Measurements from ENCODE around the gene COPS7A. TPM values are rescaled to one million over a fixed set of nuclear protein-coding genes. Genes with fewer than 3 reads are reported as not detected.

The COPS7A gene
- total and polyA plus RNA-seq, 7 donors = 48.6 to 69.3 (median 52.5) TPM

GRCh38 chr12:6693832-6694355 is 30.0 kb upstream of the COPS7A start:
- DNase-seq = no peak
- H3K27ac ChIP-seq = no peak overlapping the region
- 63 to 86% methylated on average over 4 of the region's 4 CpGs for WGBS, 2 donors
- peaks cover 4 to 33% (median 29%) of the 10 kb centered on the region in 3 donors for H3K27me3 ChIP-seq
- intact Hi-C loops (cut with DNase I) = no loop called here
- H3K4me1 ChIP-seq = peaks cover 0 to 11% (median 10%) of the 10 kb centered on the region in 4 donors
- no peaks in the 10 kb centered on the region for H3K36me3 ChIP-seq
- H3K4me3 ChIP-seq = no peak overlapping the region
- no peak for TF ChIP-seq POLR2AphosphoS5 (IDR thresholded peaks at IDR 0.05)
- TF ChIP-seq, protein P1, sequence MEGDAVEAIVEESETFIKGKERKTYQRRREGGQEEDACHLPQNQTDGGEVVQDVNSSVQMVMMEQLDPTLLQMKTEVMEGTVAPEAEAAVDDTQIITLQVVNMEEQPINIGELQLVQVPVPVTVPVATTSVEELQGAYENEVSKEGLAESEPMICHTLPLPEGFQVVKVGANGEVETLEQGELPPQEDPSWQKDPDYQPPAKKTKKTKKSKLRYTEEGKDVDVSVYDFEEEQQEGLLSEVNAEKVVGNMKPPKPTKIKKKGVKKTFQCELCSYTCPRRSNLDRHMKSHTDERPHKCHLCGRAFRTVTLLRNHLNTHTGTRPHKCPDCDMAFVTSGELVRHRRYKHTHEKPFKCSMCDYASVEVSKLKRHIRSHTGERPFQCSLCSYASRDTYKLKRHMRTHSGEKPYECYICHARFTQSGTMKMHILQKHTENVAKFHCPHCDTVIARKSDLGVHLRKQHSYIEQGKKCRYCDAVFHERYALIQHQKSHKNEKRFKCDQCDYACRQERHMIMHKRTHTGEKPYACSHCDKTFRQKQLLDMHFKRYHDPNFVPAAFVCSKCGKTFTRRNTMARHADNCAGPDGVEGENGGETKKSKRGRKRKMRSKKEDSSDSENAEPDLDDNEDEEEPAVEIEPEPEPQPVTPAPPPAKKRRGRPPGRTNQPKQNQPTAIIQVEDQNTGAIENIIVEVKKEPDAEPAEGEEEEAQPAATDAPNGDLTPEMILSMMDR (IDR thresholded peaks at IDR 0.05) = no peak
- TF ChIP-seq EP300 (IDR thresholded peaks at IDR 0.05) = no peak
- no peak for TF ChIP-seq POLR2A (IDR thresholded peaks at IDR 0.05)
- H3K9me3 ChIP-seq = no peaks in the 10 kb centered on the region

GRCh38 chr12:6694701-6695100 is 29.1 kb upstream of the COPS7A start:
- TF ChIP-seq POLR2AphosphoS5 (IDR thresholded peaks at IDR 0.05) (no peak), POLR2A (IDR thresholded peaks at IDR 0.05) (no peak), EP300 (IDR thresholded peaks at IDR 0.05) (no peak)
- TF ChIP-seq, protein P1 (IDR thresholded peaks at IDR 0.05) = no peak
- H3K4me1 ChIP-seq = peaks cover 0 to 13% (median 11%) of the 10 kb centered on the region in 4 donors
- DNase-seq = no peak
- intact Hi-C loops (cut with DNase I) = no loop called here
- H3K36me3 ChIP-seq = no peaks in the 10 kb centered on the region
- no peak overlapping the region for H3K27ac ChIP-seq
- WGBS, 2 donors = 50 to 82% methylated on average over 9 of the region's 9 CpGs
- peaks cover 4 to 41% (median 37%) of the 10 kb centered on the region in 3 donors for H3K27me3 ChIP-seq
- no peaks in the 10 kb centered on the region for H3K9me3 ChIP-seq
- no peak overlapping the region for H3K4me3 ChIP-seq

- H3K27me3 ChIP-seq = peaks cover 11 to 49% (median 45%) of the 10 kb centered on the region in 3 donors
- no peaks in the 10 kb centered on the region for H3K9me3 ChIP-seq
- intact Hi-C loops (cut with DNase I) = no loop called here
- no peak overlapping the region for H3K27ac ChIP-seq
- no peak overlapping the region for H3K4me3 ChIP-seq
- H3K36me3 ChIP-seq = no peaks in the 10 kb centered on the region
- TF ChIP-seq EP300 (IDR thresholded peaks at IDR 0.05) (no peak), POLR2AphosphoS5 (IDR thresholded peaks at IDR 0.05) (no peak), POLR2A (IDR thresholded peaks at IDR 0.05) (no peak)
- TF ChIP-seq, protein P1 (IDR thresholded peaks at IDR 0.05) = no peak
- 58 to 78% methylated on average over 11 of the region's 11 CpGs for WGBS, 2 donors
- DNase-seq = no peak
- H3K4me1 ChIP-seq = peaks cover 0 to 14% (median 11%) of the 10 kb centered on the region in 4 donors
These were observed 28.4 kb upstream of the COPS7A start for GRCh38 chr12:6695313-6696045.

GRCh38 chr12:6696690-6697583 is 26.9 kb upstream of the COPS7A start:
- TF ChIP-seq, protein P1 (IDR thresholded peaks at IDR 0.05) = no peak
- TF ChIP-seq POLR2AphosphoS5 (IDR thresholded peaks at IDR 0.05) (no peak), EP300 (IDR thresholded peaks at IDR 0.05) (no peak), POLR2A (IDR thresholded peaks at IDR 0.05) (no peak)
- H3K4me1 ChIP-seq = peaks cover 0 to 18% (median 15%) of the 10 kb centered on the region in 4 donors
- no peak for DNase-seq
- no peak overlapping the region for H3K4me3 ChIP-seq
- 72 to 83% methylated on average over 17 of the region's 17 CpGs for WGBS, 2 donors
- intact Hi-C loops (cut with DNase I) = no loop called here
- peaks cover 23 to 64% (median 56%) of the 10 kb centered on the region in 3 donors for H3K27me3 ChIP-seq
- no peak overlapping the region for H3K27ac ChIP-seq
- no peaks in the 10 kb centered on the region for H3K36me3 ChIP-seq
- H3K9me3 ChIP-seq = no peaks in the 10 kb centered on the region

All from sigmoid colon (tissue), 7 donors.